ENCODE data around the gene TRIM3. TPM values are rescaled to one million over a fixed set of nuclear protein-coding genes. Genes with fewer than 3 reads are reported as not detected.

Gene TRIM3
- total RNA-seq, 1 experiment from 2014 or later: 14.4 TPM

- Mint-ChIP-seq H3K27ac (no peak overlapping the region), H3K36me3 (ENCODE audit: insufficient read depth in 1 of 3, low read depth in 3 of 3) (peaks cover 0 to 6% (median 4%) of the 10 kb centered on the region in 3 experiments; a peak in 3 of 7 replicates), H3K27me3 (ENCODE audit: low read depth) (no peaks in the 10 kb centered on the region), H3K4me1 (peaks cover 6 to 11% of the 10 kb centered on the region in 2 experiments), H3K9me3 (no peaks in the 10 kb centered on the region), H3K4me3 (no peak overlapping the region)
- Histone ChIP-seq H3K23ac (ENCODE audit: insufficient read length, low read depth, low read length) (no peak overlapping the region), H2BK5ac (ENCODE audit: insufficient read length, low read length) (no peak overlapping the region), H3K9me3 (ENCODE audit: control insufficient read depth, low read depth, low read length) (no peaks in the 10 kb centered on the region), H2BK20ac (ENCODE audit: low read depth, low read length, poor library complexity, severe bottlenecking) (no peak overlapping the region), H2BK12ac (ENCODE audit: insufficient read length, low read depth, low read length) (no peak overlapping the region), H4K91ac (ENCODE audit: insufficient read length, low read depth, low read length) (no peak overlapping the region), H3K4me2 (ENCODE audit: insufficient read depth, insufficient read length, low read length) (no peak overlapping the region), H3K4me1 (ENCODE audit: insufficient read depth, low read length) (no peaks in the 10 kb centered on the region), H3K18ac (ENCODE audit: insufficient read length, low read depth, low read length) (no peak overlapping the region), H3K27me3 (ENCODE audit: insufficient read depth, low read length) (no peaks in the 10 kb centered on the region), H2AFZ (ENCODE audit: low read length) (no peak overlapping the region), H3K14ac (ENCODE audit: insufficient read depth, low read length) (no peak overlapping the region; the same call in 1 of the 2 replicates), H2AK5ac (ENCODE audit: insufficient read length, low read length) (no peak overlapping the region), H4K8ac (replicated peaks; ENCODE audit: insufficient read length, low read depth, low read length) (no peak overlapping the region), H3K23me2 (ENCODE audit: insufficient read length, low read depth, low read length, poor library complexity, severe bottlenecking) (no peaks in the 10 kb centered on the region), H2BK120ac (ENCODE audit: low read depth, low read length, poor library complexity, severe bottlenecking) (no peak overlapping the region), H3K27ac (ENCODE audit: insufficient read length, low read depth, low read length) (no peak overlapping the region), H4K20me1 (ENCODE audit: control insufficient read depth, insufficient read depth, insufficient read length) (no peaks in the 10 kb centered on the region), H3K79me2 (ENCODE audit: insufficient read depth, low read length) (no peaks in the 10 kb centered on the region), H3K4ac (ENCODE audit: low read depth, low read length) (no peak overlapping the region), H2BK15ac (ENCODE audit: low read depth, low read length) (no peak overlapping the region), H3K56ac (ENCODE audit: insufficient read length, low read depth, low read length) (no peak overlapping the region), H4K5ac (ENCODE audit: insufficient read length, low read depth, low read length) (no peak overlapping the region), H3K79me1 (ENCODE audit: insufficient read depth, low read depth, low read length, poor library complexity, severe bottlenecking) (no peaks in the 10 kb centered on the region), H3T11ph (ENCODE audit: low read length) (no peak overlapping the region), H3K9ac (ENCODE audit: extremely low read depth, insufficient read length, low read length) (no peak overlapping the region)
- no CpG with 5 or more reads among the region's 23 CpGs for WGBS (ENCODE audit: extremely low coverage, insufficient read length, low lambda C conversion rate)
- no peak for TF ChIP-seq CTCF (conservative IDR thresholded peaks at IDR 0.05)
- DNase-seq: no peak
Measured at GRCh38 chr11:6410695-6411430, 62.9 kb downstream of the TRIM3 start.

Data from H9 (cell line).